OCI-LY3 (cell line): ENCODE results near the gene GALNT10.

ENCODE experiments used
- H2AFZ ChIP-seq: fragments of 200-600, 300-600 bp; shearing (Covaris generic); 2 replicates; pipeline ENCODE4 v1.6.0; 2014; ENCODE audit warnings: antibody characterized with exemption, low read depth, low read length
- H3K27ac ChIP-seq: fragments of 200-600, 300-600 bp; sonication (generic); 2 replicates; pipeline ENCODE4 v1.5.1; 2014; ENCODE audit warnings: mild to moderate bottlenecking, low read length, moderate library complexity, mixed read lengths
- H3K27me3 ChIP-seq: fragments of 200-600, 300-600 bp; sonication (generic); 2 replicates; pipeline ENCODE4 v1.6.1; 2014; ENCODE audit warnings: low read depth, low read length, mixed read lengths
- H3K36me3 ChIP-seq: fragments of 200-600, 300-600 bp; sonication (generic); replicated peaks from 2 replicates; pipeline ENCODE3; 2014; ENCODE audit warnings: low read depth, low read length, mixed read lengths
- H3K4me1 ChIP-seq: fragments of 300-600, 200-600 bp; sonication (generic); 2 replicates; pipeline ENCODE4 v1.6.1; 2014; ENCODE audit warnings: low read length, mixed read lengths
- H3K4me2 ChIP-seq: fragments of 200-600, 300-600 bp; sonication (generic); 2 replicates; pipeline ENCODE4 v1.6.1; 2014; ENCODE audit warnings: low read length, mixed read lengths
- H3K4me3 ChIP-seq: fragments of 300-600, 200-600 bp; sonication (generic); 2 replicates; pipeline ENCODE4 v1.5.1; 2014; ENCODE audit warnings: antibody characterized with exemption, mild to moderate bottlenecking, low read length, moderate library complexity
- H3K79me2 ChIP-seq: fragments of 300-600, 200-600 bp; shearing (Covaris generic); 2 replicates; pipeline ENCODE4 v1.6.1; 2014; ENCODE audit warnings: mild to moderate bottlenecking, low read length, mixed read lengths
- H3K9ac ChIP-seq: fragments of 300-600, 200-600 bp; shearing (Covaris generic); 2 replicates; pipeline ENCODE4 v1.6.0; 2014; ENCODE audit warnings: mild to moderate bottlenecking, low read length, moderate library complexity
- H3K9me3 ChIP-seq: fragments of 200-600, 300-600 bp; shearing (Covaris generic); 2 replicates; pipeline ENCODE4 v1.6.1; 2014; ENCODE audit warnings: low read length, mixed read lengths; ENCODE audit not compliant: insufficient read depth
- H4K20me1 ChIP-seq: fragments of 200-600, 300-600 bp; sonication (generic); 2 replicates; pipeline ENCODE4 v1.6.1; 2016; ENCODE audit warnings: low read length, mixed read lengths; ENCODE audit not compliant: insufficient read depth
- EZH2phosphoT487 ChIP-seq: fragments of 200-600 bp; shearing (Covaris generic); IDR thresholded peaks from 2 replicates; pipeline ENCODE4 v1.6.1; 2018; ENCODE audit warnings: antibody characterized with exemption, mixed run types, low read depth
- TF ChIP-seq, protein P1 (sequence below): fragments of 200-600, 300-600 bp; sonication (generic); IDR thresholded peaks from 2 replicates; pipeline ENCODE4 v1.5.1; 2014; ENCODE audit warnings: antibody characterized with exemption, low read length, low read depth

The GALNT10 gene

DNA sequence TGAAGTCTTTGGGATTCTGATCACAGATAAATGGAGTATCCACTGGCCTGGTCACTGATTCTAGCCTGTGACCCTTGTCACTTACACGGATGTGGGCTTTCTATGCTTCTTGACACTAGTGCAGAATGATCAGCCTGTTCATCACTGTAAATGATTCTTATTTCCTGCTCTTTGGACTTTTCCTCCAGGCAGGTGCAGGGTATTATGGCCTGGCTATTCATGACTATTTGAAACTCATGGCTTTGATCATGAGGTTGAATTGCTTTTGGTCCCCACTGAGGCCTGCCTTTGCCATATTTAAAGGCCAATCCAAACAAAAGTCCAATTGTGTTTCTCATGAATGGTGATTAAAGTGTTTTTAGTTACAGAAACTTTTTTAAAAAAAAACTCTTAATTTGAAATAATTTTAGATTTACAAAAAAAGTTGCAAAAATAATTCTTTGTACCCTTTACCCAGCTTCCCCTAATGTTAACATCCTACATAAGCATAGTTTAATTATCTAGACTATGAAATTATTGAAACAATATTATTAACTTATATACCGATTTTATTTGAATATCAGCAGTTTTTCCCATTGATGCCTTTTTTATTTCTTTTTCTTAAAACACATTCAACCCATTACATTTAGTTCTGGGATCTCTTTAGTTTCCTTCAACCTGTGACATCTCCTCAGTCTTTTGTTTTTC lies 68.1 kb downstream of the GALNT10 start:
- Histone ChIP-seq H3K27ac (no peak overlapping the region), H3K9me3 (no peaks in the 10 kb centered on the region), H2AFZ (no peak overlapping the region), H3K79me2 (no peaks in the 10 kb centered on the region), H3K36me3 (no peaks in the 10 kb centered on the region), H4K20me1 (no peaks in the 10 kb centered on the region), H3K4me2 (no peak overlapping the region), H3K4me1 (no peaks in the 10 kb centered on the region), H3K27me3 (no peaks in the 10 kb centered on the region), H3K4me3 (no peak overlapping the region), H3K9ac (no peak overlapping the region)
- TF ChIP-seq EZH2phosphoT487 = no peak
- TF ChIP-seq, protein P1, sequence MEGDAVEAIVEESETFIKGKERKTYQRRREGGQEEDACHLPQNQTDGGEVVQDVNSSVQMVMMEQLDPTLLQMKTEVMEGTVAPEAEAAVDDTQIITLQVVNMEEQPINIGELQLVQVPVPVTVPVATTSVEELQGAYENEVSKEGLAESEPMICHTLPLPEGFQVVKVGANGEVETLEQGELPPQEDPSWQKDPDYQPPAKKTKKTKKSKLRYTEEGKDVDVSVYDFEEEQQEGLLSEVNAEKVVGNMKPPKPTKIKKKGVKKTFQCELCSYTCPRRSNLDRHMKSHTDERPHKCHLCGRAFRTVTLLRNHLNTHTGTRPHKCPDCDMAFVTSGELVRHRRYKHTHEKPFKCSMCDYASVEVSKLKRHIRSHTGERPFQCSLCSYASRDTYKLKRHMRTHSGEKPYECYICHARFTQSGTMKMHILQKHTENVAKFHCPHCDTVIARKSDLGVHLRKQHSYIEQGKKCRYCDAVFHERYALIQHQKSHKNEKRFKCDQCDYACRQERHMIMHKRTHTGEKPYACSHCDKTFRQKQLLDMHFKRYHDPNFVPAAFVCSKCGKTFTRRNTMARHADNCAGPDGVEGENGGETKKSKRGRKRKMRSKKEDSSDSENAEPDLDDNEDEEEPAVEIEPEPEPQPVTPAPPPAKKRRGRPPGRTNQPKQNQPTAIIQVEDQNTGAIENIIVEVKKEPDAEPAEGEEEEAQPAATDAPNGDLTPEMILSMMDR = no peak

DNA sequence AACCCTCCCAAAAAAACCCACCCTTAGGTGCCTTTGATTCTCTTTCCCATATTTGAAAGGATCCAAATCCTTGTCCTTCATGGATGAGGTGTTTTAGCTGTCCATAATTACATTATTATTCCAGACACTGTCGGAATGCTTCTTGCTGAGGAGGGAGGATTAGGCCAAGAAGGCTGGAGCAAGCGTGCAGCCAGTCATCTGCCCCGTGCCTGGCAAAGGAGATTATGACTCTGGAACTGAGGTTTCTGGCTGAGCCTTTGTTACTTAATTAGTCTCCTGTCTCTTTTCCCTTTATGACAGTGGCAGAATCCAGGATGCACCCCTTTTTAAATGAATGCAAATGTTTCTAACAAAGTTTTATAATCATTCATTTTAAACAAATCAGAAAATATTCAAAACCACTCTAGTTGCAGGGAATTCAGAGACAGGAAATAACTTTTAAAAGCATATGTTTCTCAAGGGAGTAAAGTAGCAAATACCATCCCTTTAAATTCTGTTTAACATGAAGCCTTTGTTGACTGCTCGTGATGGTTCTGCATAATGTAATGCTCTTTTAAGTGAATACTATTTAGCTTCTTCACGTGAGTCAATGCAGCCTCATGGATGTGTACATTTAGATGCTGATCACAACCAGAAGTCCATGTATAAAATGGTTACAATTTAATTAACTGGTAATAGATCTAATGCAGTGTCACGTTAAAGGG lies 69.8 kb downstream of the GALNT10 start:
- Histone ChIP-seq H3K9me3 (no peaks in the 10 kb centered on the region), H3K9ac (no peak overlapping the region), H3K36me3 (no peaks in the 10 kb centered on the region), H2AFZ (no peak overlapping the region), H3K79me2 (no peaks in the 10 kb centered on the region), H3K27me3 (no peaks in the 10 kb centered on the region), H3K4me1 (no peaks in the 10 kb centered on the region), H3K4me2 (no peak overlapping the region), H3K4me3 (no peak overlapping the region), H3K27ac (no peak overlapping the region), H4K20me1 (no peaks in the 10 kb centered on the region)
- no peak for TF ChIP-seq EZH2phosphoT487
- TF ChIP-seq, protein P1 = no peak

DNA sequence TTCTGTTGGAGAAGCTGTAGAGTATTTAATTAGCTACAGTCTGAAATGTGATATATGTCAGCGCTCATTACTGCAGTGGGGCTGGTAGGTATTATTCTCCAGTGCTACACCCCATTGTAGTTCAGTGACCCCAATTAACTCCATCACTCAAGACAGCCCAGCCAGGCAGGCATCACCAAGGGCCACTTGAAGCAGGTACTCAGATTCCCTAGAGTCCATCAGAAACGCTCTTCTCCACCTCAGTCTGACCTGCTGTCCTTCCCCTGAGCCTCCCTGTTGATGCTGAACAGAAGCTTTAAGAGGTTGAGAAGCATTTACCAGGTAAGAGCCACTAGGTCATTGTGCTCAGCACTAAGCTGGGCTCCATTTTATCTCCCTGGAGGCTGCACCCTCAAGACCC lies 71.8 kb downstream of the GALNT10 start:
- Histone ChIP-seq H3K79me2 (no peaks in the 10 kb centered on the region), H3K9ac (no peak overlapping the region), H3K9me3 (no peaks in the 10 kb centered on the region), H3K27ac (no peak overlapping the region), H3K4me2 (no peak overlapping the region), H2AFZ (no peak overlapping the region), H3K27me3 (no peaks in the 10 kb centered on the region), H4K20me1 (no peaks in the 10 kb centered on the region), H3K36me3 (no peaks in the 10 kb centered on the region), H3K4me1 (no peaks in the 10 kb centered on the region), H3K4me3 (no peak overlapping the region)
- no peak for TF ChIP-seq EZH2phosphoT487
- TF ChIP-seq, protein P1 = no peak

DNA sequence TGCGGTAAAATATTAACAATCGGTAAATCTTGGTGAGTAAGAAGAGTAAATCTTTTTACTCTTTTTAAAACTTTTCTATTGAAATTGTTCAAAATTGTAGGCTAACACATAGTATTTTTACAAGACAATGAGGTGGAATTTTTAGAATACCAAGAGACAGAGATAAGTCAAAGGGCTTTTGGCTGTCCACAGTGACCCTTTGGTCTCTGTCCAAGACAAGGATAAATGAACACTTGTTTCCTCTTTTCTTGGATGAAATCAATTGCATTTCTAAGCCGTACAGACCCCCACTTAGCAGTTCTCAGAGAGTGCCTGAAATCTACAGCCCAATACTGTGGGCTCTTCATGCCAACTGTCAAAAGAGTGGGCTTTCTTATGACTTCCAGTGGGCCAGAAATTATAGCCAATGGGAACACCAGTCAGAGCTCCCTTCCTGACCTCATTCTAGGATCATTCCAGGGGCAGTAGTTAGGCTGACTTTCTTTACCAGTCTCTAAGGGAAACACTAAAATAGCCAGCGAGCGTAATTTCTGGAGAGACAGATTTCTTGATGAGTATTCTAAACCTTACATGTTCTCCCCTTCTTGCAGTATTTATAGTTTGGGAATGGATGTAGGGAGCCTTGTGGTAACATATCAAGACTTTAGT lies 74.1 kb downstream of the GALNT10 start:
- no peaks in the 10 kb centered on the region for H3K79me2 ChIP-seq
- TF ChIP-seq, protein P1 = no peak
- no peak for TF ChIP-seq EZH2phosphoT487
- H3K36me3 ChIP-seq = no peaks in the 10 kb centered on the region

More for the DNA sequence above, 74.1 kb downstream of the GALNT10 start:
- Histone ChIP-seq H3K4me1 (no peaks in the 10 kb centered on the region), H3K27me3 (no peaks in the 10 kb centered on the region), H4K20me1 (no peaks in the 10 kb centered on the region), H3K4me3 (no peak overlapping the region), H2AFZ (no peak overlapping the region), H3K27ac (no peak overlapping the region), H3K9ac (no peak overlapping the region), H3K9me3 (no peaks in the 10 kb centered on the region), H3K4me2 (no peak overlapping the region)
